DMS153 treated with DMSO at 0.1 percent for 48 hours (cell line): ENCODE data around the gene TTC28.
"Not testable (repeated sequence)": the region's sequence is repeated elsewhere in the genome, so short reads cannot be mapped to it uniquely, and the experiment has no call there.

Source experiments
- DNase-seq: peaks from one replicate; lab custom pipeline; 2025; ENCODE audit not compliant: unreplicated experiment; lab: John Stamatoyannopoulos, UW

Gene TTC28

DNA sequence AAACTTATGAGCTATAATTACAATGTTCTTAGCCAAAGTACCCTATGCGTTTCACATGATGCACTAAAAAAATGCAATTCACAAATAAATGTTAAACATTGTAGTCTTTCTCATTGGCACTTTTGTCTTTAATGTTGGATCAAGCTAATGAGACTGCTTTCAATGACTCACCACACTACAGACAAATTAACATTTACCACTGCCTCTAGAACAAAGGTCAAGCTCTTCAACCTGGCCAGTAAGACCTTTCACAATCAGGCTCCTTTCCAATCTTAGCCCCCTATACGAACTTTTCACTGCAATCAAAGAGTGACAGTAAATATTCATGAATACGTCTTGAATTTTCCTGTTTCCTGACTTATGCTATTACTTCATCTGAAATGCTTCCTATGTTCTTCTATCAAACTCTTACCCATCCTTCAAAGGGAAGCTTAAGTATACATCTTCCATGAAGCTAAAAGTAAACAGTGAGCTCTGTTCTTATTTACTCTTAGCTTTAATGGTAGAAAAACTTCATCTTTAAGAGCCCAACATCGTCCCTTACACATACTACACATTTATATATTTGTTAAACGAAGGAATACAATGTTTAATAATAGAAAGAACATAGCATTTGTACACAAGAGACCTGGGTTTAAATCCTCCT, 433.9 kb downstream of the TTC28 start:
- DNase-seq, result no peak

DNA sequence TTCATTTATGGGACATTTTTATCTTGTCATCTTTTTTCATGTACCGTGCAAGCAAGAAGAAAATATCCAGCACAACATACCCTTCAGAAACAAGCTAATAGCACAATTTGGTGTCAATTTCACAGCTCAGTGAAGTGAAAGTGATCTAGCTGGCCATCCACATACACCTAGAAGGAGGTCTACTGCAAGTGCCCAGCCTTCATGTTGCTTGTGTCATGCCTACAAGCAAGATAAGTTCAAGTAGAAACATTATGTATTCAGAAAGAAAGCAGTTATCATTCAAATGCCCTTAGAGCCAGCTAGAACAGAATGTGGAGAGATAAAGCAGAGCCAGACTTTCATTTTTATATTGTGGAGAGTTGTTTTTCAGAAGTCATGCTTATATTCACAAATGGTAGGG, 434.9 kb downstream of the TTC28 start:
- no peak for DNase-seq

DNA sequence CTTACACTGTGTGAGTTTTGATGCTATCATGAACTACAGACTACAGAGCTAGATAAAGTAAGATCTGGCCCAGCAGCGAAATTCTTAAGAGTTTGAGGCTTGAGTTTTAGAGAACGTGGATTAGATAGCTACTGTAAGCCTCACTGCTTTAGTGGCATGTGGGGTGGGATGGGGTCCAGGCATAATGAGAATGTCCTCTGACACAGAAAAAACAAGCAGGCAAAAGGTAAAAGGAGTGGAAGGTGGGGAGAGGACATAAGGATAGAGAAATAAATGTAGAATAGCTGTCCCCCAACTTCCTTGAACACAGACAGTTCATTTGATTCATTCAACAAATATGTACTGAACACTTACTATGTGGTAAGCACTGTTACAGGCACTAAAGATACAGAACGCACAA, 436.1 kb downstream of the TTC28 start:
- no peak for DNase-seq

DNA sequence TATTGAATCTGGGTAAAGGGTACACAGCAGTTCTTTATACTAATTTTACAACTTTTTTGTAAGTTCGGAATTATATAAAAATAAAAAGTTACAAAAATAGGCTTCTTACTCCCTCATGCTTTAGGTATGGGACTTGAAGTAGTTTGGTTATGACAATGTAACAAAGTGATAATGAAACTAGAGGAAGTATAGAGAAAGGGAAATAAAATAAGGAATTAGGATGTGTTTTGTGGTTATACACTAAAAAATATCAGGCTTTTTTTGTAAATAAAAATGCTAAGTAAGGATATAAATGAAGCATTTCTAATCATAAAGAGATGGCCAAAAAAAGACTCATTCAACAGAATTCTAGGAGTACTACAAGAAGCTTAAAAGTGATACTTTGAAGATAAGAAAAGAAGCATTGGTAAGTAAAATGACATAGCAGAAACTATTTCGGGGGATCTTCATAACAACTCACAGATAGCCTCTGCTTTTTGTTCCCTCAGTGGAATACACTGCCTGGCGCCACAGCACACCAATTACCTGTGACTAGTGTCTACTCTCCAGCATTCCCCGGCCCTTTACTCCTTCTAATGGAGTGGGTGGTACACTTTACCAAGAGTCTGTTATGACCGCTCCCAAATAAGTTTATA, 437.9 kb downstream of the TTC28 start:
- DNase-seq, result no peak

DNA sequence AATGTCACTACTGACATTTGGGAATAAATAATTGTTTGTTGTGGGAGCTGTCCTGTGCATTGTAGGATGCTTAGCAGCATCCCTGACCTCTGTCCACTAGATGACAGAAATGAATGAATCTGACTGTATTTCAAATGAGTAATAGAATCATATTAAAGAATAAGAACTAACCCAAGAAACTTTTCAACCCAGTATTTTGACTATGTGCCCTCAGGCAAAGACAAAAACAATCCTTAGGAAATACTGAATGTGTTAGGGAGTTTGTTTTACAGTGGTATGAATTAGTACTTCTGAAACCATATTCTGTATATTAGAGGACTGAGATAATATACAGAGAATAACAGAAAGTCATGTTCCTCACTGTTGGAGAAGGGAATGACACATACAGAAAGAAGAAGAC, 439.7 kb downstream of the TTC28 start:
- no peak for DNase-seq

DNA sequence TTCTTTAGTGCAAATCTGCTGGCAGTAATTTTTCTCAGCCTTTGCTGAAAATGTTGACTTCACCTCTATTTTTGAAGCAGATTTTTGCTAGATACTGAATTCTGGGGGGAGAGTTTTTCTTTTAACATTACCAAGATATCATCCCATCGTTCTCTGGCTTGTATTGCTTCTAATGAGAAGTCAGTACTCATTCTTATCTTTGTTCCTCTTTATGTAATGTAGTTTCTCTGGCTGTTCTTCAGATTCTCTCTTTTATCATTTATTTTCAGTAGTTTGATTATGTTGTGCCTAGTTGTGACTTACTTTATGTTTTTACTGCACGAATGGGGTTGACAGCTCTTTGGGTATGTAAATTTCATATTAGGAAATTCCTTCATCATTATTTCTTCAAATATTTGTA, 441.9 kb downstream of the TTC28 start:
- no peak for DNase-seq

DNA sequence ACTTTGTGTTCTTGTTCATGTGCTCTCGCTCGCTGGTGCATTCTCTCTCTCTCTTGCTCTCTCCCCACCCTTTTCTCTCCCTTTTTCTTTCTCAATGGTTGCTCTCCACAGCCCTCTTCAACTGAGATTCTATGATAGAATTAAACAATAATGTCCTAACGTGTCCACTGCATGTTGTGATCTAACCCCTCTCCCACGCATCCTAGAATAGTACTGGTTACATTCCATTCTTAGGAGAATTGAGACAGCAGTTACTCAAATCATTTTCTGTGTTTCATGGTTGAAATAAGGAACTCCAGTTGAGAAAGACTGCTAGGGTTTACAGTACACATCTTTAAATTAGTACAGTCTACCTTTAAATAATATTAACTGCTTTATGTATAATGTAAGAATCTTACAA, 442.5 kb downstream of the TTC28 start:
- no peak for DNase-seq

DNA sequence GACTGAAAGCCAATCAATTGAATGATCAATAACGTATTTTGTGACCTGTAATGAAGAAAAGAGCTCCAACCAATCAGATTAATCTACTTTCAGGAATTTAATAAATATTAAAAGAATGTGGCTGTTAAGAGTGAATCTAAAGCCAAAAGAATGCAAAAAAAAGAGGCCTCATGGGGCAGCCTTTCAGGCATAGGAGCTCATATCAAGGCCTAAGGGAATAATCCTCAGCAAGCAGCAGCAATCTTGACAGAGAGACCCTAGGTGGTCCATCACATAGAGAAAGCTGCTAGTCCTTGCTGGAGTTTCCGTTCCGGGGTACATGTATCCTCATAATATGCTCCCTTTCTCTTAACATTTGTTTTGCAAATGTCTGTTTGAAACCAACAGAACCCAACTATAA, 447.4 kb downstream of the TTC28 start:
- no peak for DNase-seq

DNA sequence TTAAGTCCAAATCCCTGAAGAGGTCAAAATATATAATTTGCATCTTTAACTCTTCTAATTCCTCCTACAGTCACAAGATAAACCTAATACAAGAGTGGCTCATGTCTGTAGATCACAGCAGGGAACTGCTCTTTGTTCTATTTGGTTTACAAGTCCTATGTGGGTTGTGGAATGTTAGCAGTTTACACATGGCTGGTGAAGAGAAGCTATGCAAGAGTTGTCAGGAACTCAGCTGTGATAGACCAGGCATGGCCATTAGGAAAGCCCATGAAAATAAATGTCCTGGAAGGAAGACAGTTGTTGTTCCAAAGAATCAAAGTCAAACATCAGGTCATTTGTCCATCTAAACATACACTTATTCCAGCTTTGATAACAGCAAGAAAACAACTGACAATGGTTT, 448.2 kb downstream of the TTC28 start:
- no peak for DNase-seq

DNA sequence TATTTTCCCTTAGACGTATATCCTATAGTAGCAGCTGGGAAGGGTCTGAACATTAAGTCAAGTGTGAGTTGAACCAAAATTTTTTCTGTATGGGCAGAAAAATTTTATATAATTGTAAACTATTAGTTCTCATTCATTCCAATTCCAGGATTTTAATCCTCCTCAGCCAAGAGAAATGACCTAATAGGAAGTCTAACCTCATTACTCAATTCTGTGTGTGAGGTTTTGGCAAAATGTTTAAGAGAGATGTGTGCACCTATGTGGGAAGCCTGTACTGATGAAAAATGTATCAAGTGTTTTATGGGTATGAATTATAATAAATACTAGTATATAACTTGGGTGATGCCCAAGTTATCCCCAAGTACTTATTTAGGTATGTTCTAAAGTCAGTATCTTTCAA, 449.0 kb downstream of the TTC28 start:
- DNase-seq, result no peak

DNA sequence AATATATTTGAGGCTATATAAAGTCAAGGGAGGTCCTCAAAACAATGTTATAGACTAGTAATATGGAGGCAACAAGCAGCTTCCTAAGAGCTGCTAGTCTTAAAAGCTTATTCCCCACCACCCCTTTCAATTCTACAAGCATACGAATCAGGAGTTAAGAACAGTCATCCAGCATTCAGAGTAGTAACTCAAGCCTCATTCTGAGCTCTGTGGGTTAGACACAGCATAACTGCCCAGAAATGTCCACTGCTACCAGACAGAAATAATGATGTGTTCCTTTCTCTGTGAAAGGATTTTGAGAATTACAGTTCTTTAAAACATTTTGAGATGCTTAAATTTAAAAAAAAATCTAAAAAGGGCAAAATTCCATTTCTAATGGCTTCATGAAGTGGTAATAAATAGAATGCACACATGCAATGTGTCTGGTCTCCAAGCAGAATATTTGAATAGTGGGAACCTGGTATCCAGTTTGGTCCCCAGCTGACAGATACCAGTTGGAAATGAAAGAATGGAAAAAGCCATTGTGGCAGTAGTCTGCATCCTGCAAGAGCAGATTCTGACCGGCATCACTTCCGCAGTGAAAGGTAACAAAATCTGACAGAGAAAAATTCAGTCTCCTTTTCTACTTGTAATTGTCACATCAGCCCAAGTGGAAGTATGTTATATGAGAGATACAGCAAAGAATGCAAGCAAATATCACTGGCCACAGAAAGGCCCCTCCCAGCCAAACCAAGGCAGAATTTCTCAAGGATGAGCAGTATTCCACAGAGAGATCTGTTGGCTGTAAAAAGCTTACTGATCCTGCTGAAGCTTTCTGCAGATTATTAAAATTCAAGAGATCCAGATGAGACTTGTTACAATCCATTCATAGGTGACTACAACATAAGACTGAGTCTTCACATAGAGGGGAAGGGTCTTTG, 449.8 kb downstream of the TTC28 start:
- no peak for DNase-seq

DNA sequence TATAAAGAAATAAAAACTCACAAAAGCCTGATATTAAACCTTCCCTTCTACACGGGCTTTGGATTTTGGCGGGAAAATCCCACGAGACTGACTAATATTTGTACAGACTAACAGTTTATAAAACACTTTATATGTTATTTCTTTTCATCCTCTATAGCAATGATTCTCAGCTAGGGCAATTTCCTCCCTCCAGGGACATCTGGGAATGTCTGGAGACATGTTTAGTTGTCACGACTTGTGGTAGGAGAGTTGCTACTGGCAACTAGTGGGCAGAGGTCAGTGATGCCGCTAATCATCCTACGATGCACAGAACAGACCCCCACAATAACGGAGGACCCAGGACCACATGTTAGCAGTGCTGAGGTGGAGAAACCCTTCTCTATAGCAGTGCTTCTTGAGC, 455.8 kb downstream of the TTC28 start:
- no peak for DNase-seq

DNA sequence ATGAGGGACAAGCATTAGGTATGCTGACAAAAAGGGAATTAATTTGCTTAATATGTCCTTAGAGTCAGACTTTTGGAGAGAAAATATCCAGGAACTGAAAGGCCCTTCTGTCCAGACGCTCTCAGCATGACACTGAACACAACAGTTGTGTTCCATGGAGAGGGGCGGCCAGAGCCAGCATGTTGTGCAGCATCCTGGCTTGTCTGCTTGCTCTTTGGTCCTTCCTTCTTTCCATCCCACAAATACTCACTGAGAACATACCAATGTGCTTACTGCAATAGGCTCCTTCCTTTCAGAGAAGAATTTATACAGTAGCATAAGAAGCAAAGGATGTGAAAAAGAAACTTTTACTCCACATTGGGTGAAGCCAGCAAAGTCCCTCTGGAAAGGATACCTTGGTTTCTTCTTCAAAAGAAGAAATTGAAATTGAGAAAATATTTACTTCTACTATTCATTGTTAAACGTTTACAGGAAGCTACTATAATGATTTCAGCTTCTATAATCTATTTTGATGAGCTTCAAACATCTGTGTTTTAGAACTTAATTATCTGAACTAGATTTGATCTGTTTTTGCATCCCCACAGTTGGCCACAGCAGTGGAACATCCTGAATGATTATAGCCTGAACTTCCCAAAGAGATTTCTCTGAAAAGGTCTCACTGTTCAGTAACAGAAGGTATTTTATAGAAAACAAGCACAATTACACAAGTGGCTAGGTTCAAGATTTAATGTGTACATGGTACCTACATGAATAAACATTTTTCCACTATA, 456.5 kb downstream of the TTC28 start:
- no peak for DNase-seq

DNA sequence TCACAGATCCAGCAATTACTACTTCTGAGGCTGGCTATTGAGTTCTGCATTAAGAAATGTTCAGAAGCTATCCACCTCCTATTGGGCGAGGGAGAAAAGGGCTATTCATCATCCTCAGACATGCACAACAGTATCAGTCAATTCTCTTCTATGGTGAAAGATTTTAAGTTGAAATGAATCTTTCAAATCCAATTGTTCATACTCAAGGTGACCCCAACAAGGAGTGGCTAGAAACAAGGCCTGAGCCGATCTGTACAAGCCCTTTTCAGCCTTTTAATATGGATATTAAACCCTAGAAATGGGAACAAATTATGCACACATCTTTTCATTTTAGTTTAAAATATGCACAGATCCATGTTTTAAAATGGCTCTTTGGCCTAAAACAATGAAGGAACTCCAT, 457.1 kb downstream of the TTC28 start:
- DNase-seq, result no peak

DNA sequence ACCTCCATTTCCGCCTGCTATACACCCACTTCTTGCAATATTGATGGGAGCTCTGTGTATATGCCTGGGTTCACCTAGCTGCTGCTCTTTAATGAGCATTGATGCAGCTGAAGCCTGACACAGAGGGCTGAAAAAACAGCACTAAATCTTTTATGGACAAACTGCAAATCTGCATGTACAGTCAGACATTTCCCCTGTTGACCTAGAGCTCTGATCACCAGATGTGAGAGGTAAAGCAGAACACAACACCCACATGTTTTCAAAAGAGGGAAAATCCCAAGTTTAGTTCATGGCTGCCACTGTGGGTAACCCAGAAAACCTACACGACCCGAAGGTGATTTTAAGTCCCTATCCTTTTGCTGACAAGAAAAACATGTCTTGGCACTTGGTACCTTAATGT, 457.6 kb downstream of the TTC28 start:
- no peak for DNase-seq

DNA sequence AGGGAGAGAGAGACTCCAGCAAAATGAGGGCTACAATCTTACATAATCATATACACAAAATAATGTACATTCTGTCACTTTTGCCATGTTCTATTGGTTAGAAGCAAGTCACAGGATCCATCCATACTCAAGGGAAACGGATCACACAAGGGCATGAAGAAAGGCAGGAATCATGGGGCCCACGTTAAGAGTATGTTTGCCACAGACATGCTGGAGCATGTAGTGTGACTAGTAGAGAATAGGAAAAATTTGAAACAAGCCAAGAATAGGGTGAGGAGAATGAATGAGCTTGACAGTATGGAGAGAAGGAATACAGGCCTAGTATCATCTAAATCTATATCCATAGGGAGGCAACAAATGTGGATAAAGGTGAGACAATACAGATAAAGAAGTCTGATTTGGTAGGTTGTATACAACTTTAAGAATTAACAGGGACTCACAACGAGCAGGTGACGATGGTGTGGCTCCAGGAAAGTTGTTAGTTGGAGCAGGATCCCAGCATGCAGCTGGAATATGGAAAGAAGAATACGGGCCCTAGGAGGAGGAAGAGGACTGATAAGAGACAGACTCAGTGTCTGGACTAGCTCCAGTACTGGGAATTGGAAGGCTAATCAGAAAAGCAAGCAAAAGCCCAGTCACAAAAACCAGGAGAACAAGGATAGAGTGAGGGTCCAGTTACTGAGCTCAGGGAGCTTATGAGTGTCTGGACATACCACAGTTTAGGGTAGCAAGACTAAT, 458.8 kb downstream of the TTC28 start:
- no peak for DNase-seq

DNA sequence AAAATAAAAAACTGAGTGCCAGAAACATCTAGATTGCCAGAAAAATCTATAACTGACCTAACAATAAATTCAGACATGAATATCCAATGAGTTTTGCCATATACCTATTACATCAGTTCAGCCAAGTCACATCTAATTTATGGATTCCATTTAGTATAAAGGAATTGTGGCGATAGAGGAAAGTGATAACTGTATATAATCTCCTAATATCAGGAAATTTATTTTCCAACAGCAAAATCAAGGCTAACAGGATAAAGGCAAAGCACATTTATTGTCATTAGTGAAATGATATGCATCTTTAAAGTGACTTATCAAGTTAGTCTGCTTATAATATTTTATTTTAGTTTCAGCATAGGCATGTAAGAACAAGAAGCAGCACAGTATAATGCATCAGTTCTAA, 462.4 kb downstream of the TTC28 start:
- DNase-seq, result no peak

DNA sequence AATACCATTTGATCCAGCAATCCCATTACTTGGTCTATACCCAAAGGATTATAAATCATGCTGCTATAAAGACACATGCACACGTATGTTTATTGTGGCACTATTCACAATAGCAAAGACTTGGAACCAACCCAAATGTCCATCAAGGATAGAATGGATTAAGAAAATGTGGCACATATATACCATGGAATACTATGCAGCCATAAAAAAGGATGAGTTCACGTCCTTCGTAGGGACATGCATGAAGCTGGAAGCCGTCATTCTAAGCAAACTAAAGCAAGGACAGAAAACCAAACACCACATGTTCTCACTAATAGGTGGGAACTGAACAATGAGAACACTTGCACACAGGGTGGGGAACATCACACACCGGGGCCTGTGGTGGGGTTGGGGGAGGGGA, 464.9 kb downstream of the TTC28 start:
- DNase-seq, result not testable (repeated sequence)

DNA sequence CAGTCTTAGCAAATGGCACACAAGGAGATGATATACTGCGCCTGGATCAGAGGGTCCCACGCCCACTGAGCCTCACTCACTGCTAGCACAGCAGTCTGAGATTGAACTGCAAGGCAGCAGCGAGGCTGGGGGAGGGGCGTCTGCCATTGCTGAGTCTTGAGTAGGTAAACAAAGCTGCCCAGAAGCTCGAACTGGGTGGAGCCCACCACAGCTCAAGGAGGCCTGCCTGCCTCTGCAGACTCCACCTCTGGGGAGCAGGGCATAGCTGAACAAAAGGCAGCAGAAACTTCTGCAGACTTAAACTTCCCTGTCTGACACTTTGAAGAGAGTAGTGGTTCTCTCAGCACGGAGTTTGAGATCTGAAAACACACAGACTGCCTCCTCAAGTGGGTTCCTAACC, 470.2 kb downstream of the TTC28 start:
- not testable (repeated sequence) for DNase-seq

DNA sequence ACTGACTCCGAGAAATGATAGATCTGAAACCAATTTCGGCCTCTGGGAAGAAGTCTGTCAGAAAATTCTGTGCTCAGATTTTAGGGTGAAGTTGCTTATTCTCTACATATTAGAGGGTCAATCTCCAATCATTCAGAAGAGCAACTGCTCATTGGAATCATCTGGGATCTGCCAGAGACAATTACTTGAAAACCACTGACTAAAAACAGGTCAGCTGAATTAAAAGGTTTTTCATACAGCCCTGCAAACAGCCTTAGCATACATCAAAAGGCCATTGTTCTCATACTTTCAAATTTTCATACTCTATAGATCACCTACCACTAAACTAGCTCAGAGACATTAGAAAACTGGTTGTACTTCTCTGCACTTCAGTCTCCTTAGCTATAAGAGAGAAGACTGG, 470.9 kb downstream of the TTC28 start:
- no peak for DNase-seq

DNA sequence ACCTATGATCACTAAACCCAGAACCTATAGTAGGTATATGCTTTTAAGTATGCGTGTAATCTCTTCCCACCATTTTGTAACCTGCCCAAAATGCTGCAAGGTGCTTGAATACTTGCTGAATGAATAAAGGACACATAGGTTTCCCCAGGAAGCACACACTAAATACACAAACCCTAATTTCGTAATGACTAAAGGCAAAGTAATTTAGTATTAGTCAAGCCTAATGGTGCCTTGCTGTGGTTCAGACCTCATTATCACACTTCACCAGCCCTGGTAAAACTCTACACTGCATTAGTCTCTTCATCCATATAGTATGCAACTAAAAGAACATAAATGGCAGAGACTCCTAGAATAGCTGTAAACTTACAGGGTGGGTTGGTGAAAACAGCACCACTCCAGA, 471.6 kb downstream of the TTC28 start:
- no peak for DNase-seq
